ENCODE measurements around the gene PARD3.
"Not testable (repeated sequence)": the region's sequence is repeated elsewhere in the genome, so short reads cannot be mapped to it uniquely, and the experiment has no call there.

Gene PARD3

GRCh38 chr10:34290412-34291081, 524.5 kb downstream of the PARD3 start:
- in situ Hi-C loops (cut with HindIII; ENCODE audit: low sequenced_read_pairs): no loop called here

DNA sequence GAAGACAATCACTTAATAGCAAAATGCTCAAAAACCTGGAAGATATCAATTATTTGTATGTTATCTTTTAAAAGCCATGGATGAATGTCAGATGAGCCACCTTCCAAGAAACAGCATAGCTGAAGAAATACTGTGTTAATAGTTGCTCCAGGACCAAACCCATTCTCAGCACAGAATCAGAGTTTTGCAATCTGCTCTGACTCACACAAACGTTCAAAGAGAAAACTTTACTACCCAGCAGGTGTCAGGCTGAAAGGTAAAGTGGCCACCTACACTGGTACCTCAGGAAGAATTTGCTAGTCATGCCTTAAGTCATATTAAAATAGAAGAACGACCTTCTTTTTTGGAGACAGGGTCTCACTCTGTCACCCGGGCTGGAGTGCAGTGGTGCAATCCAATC, 526.5 kb downstream of the PARD3 start:
- in situ Hi-C loops (cut with HindIII; ENCODE audit: low sequenced_read_pairs): no loop called here

GRCh38 chr10:34286136-34286739, 528.9 kb downstream of the PARD3 start:
- in situ Hi-C loops (cut with HindIII; ENCODE audit: low sequenced_read_pairs): no loop called here

- in situ Hi-C loops (cut with HindIII; ENCODE audit: low sequenced_read_pairs): no loop called here
These were observed 533.2 kb downstream of the PARD3 start for GRCh38 chr10:34281661-34282582.

- in situ Hi-C loops (cut with HindIII; ENCODE audit: low sequenced_read_pairs): no loop called here
These were observed 534.3 kb downstream of the PARD3 start for GRCh38 chr10:34280599-34281374.

GRCh38 chr10:34275626-34276130, 539.4 kb downstream of the PARD3 start:
- in situ Hi-C loops (cut with HindIII; ENCODE audit: low sequenced_read_pairs): no loop called here

- in situ Hi-C loops (cut with HindIII; ENCODE audit: low sequenced_read_pairs): no loop called here
These were observed 540.2 kb downstream of the PARD3 start for GRCh38 chr10:34274906-34275305.

DNA sequence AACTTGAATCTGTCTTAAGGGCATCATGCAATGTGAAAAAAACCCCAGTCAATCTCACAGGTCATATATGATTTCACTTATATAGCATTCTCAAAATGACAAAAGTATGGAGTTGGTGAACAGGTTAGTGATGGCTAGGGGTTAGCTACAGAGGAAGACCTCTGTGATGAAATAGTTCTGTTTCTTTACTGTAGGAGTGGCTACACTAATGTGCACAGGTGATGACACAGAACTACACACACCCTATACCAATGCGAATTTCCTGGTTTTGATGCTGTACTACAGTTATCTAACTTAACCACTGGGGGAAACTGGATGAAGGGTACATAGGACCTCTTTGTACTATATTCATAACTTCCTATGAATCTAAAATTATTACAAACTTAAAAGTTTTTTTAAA, 541.8 kb downstream of the PARD3 start:
- in situ Hi-C loops (cut with HindIII; ENCODE audit: low sequenced_read_pairs): no loop called here

GRCh38 chr10:34272316-34272715, 542.8 kb downstream of the PARD3 start:
- in situ Hi-C loops (cut with HindIII; ENCODE audit: low sequenced_read_pairs): no loop called here

DNA sequence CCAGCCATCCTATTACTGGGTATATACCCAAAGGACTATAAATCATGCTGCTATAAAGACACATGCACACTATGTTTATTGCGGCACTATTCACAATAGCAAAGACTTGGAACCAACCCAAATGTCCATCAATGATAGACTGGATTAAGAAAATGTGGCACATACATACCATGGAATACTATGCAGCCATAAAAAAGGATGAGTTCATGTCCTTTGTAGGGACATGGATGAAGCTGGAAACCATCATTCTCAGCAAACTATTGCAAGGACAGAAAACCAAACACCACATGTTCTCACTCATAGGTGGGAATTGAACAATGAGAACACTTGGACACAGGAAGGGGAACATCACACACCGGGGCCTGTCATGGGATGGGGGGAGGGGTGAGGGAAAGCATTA, 546.7 kb downstream of the PARD3 start:
- in situ Hi-C loops (cut with HindIII; ENCODE audit: low sequenced_read_pairs): not testable (repeated sequence)

DNA sequence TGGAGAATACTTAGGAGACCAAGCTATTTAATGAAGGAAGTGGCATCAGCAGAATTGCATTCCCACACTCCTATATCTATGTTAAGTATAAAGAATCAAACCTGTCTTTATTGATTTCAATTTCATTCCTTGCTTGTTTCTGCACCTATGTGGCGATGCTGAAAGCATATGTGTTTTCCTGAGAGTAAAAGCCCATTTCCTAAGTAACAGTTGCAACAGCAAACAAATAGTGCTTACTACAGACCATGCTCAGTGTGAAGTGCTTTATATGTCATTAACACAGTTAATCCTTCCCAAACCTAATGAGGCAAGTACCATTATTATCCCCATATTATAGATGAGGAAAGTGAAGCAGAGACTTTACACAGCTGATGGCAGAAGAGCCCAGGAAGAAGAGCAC, 552.1 kb downstream of the PARD3 start:
- in situ Hi-C loops (cut with HindIII; ENCODE audit: low sequenced_read_pairs): no loop called here

GRCh38 chr10:34260904-34261303, 554.2 kb downstream of the PARD3 start:
- in situ Hi-C loops (cut with HindIII; ENCODE audit: low sequenced_read_pairs): no loop called here

DNA sequence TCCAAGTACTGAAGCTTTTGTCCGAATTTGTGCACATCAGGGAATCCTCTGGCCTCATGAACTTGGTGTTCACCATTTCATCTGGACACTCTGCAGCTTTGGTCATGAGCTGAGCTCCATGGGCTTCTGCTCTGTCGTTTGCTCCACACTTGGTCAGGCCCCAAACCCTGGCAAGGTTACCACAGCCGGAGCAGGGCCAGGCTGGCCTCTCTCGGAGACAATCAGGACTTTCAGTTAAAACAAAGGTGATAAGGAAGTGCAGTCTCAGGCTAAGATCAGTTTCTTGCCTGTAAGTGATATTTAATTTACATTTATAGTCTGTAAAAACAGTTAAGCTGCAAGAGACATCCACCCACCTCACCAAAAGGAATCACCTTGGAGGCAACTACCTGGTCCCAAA, 558.9 kb downstream of the PARD3 start:
- in situ Hi-C loops (cut with HindIII; ENCODE audit: low sequenced_read_pairs): no loop called here

DNA sequence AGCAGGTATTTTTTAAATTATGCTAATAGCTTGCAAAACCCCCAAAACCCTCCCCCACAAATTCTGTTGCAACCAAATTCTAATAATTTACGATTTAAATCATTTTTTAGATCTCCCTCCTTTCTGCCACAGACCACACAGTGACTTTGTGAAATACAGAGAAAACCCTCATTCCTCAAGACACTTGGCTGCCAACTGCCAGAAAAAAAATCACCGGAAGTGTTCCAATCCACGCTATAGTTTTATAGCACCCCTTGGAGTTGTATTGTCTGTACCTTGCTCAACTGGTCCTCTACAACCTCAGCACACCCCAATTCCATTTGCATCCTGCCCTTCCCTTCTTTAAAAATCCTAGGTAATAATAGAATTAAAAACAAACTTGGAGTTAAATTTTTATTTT, 560.1 kb downstream of the PARD3 start:
- in situ Hi-C loops (cut with HindIII; ENCODE audit: low sequenced_read_pairs): no loop called here

DNA sequence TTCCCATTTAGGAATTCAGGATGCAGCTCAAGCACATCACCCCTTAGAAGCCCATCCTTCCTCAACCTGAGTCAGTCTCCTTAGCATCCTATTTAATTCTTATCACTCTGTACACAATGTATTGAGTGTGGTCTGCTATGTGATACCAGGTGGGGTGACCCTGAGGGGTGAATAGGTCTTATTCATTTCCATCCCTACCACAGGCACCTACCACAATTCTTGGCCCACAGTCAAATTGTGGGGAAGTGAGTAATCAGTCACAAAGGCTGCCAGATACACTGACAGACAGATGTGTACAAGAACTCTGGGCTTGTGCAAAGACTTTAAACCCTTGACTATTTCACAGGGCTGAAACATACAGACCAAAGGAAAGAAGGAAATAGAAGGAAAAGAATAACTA, 560.5 kb downstream of the PARD3 start:
- in situ Hi-C loops (cut with HindIII; ENCODE audit: low sequenced_read_pairs): no loop called here

DNA sequence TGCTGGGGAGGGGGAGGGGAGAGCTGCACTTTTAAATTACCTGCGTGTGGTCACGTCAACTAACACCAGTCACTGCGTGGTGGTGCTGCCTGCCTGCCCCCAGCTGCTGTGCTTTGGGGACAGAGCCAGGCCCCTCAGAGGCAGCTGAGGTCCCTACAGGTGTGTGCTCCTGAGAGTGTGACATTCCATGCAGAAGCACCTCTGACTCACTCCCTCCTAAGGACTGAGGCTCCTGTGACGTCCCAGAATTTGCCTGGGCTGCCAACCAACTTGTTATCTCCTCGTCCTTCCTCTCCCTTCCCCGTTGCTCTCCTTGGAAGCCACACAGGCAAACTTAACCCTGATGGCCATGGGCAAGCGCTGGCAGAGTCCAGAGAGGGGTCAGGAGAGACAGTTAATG, 563.0 kb downstream of the PARD3 start:
- in situ Hi-C loops (cut with HindIII; ENCODE audit: low sequenced_read_pairs): no loop called here

- in situ Hi-C loops (cut with HindIII; ENCODE audit: low sequenced_read_pairs): no loop called here
These were observed 563.9 kb downstream of the PARD3 start for GRCh38 chr10:34251177-34251576.

DNA sequence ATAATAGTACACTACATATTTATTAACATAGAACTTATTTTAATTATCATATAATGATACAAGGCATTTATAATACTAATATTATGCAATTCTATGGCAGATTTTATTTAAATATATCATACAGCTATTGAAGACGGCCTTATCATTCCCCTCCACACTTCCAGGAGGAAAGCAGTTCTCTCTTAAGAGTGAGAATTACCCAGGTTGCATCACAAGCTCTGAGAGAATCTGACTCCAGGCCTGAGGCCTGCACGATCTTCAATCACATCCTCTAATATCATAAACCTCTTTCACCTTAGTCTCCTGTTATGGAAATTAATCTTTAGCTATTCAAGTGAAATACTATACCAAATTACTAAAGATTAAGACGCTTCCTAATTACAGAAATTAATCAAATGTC, 564.4 kb downstream of the PARD3 start:
- in situ Hi-C loops (cut with HindIII; ENCODE audit: low sequenced_read_pairs): no loop called here

DNA sequence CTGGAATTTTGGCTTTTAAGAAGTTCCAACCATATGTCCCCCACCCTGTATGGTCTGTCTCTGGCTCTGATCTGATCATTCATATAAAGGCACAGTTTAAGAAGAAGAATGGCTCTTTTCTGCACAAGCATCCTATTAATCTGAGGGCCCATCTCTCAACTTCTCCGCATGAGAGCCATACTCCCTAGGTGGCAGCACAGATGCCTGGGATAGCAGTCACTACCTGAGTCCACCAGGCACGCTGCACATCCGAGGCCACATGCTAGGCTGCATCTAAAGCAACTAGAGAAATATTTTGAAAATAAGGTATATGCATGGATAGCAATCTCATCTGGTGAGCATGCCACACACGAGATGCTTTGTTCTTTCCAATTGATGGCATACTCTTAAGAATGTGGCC, 565.5 kb downstream of the PARD3 start:
- in situ Hi-C loops (cut with HindIII; ENCODE audit: low sequenced_read_pairs): no loop called here

GRCh38 chr10:34247560-34247959, 567.5 kb downstream of the PARD3 start:
- in situ Hi-C loops (cut with HindIII; ENCODE audit: low sequenced_read_pairs): no loop called here

Measured in DLD1 (cell line).